DOHH2 (cell line): ENCODE data around the gene MAP6D1.

ENCODE experiments used
- H3F3A ChIP-seq: fragments of 200-600 bp; sonication (generic), shearing (Covaris generic); 2 replicates; pipeline ENCODE4 v1.6.0; 2016; ENCODE audit warnings: antibody characterized with exemption, mild to moderate bottlenecking; ENCODE audit not compliant: control insufficient read depth, insufficient read depth
- H3K27ac ChIP-seq: fragments of 200-600 bp; sonication (generic); 2 replicates; pipeline ENCODE4 v1.5.1; 2014; ENCODE audit warnings: low read depth, mild to moderate bottlenecking, low read length, moderate library complexity
- H3K27me3 ChIP-seq: fragments of 200-600 bp; sonication (generic); 2 replicates; pipeline ENCODE4 v1.6.1; 2014; ENCODE audit warnings: mild to moderate bottlenecking, low read length, mixed read lengths; ENCODE audit not compliant: control insufficient read depth
- H3K36me3 ChIP-seq: fragments of 200-600 bp; sonication (generic); 2 replicates; pipeline ENCODE4 v1.6.1; 2014; ENCODE audit warnings: mild to moderate bottlenecking, low read length, moderate library complexity, mixed read lengths; ENCODE audit not compliant: control insufficient read depth
- H3K4me1 ChIP-seq: fragments of 200-600 bp; sonication (generic); 2 replicates; pipeline ENCODE4 v1.6.1; 2014; ENCODE audit warnings: mild to moderate bottlenecking, low read length, mixed read lengths; ENCODE audit not compliant: control insufficient read depth
- H3K4me2 ChIP-seq: fragments of 200-600 bp; sonication (generic); 2 replicates; pipeline ENCODE4 v1.6.0; 2014; ENCODE audit warnings: mild to moderate bottlenecking, low read length, moderate library complexity
- H3K4me3 ChIP-seq: fragments of 200-600 bp; sonication (generic); 2 replicates; pipeline ENCODE4 v1.5.1; 2014; ENCODE audit warnings: mild to moderate bottlenecking, low read length, mixed read lengths
- H3K79me2 ChIP-seq: fragments of 200-600 bp; sonication (generic); 2 replicates; pipeline ENCODE4 v1.6.1; 2014; ENCODE audit warnings: mild to moderate bottlenecking, low read length, mixed read lengths; ENCODE audit not compliant: control insufficient read depth
- H3K9me2 ChIP-seq: fragments of 200-600 bp; sonication (generic); replicated peaks from 2 replicates; pipeline ENCODE4 v1.6.1; 2014; ENCODE audit warnings: mild to moderate bottlenecking, low read length, mixed read lengths; ENCODE audit not compliant: control insufficient read depth
- H3K9me3 ChIP-seq: fragments of 200-600 bp; sonication (generic); 2 replicates; pipeline ENCODE4 v1.6.1; 2014; ENCODE audit warnings: antibody characterized with exemption, low read length, mixed read lengths; ENCODE audit not compliant: control insufficient read depth, insufficient read depth
- H4K20me1 ChIP-seq: fragments of 200-600 bp; sonication (generic); 2 replicates; pipeline ENCODE4 v1.6.0; 2014; ENCODE audit warnings: low read depth, mild to moderate bottlenecking, antibody characterized with exemption, low read length, moderate library complexity; ENCODE audit not compliant: control insufficient read depth, insufficient read depth
- EZH2phosphoT487 ChIP-seq: fragments of 200-600 bp; sonication (generic); IDR thresholded peaks from 2 replicates; pipeline ENCODE4 v1.6.1; 2017; ENCODE audit warnings: borderline replicate concordance, mild to moderate bottlenecking, antibody characterized with exemption, low read length, moderate library complexity, mixed read lengths
- TF ChIP-seq, protein P1 (sequence below): fragments of 200-600 bp; sonication (generic); IDR thresholded peaks from one replicate; pipeline ENCODE4 v1.5.1; 2014; ENCODE audit warnings: antibody characterized with exemption, mild to moderate bottlenecking, low read depth, low read length; ENCODE audit not compliant: poor library complexity, severe bottlenecking

MAP6D1 gene

DNA sequence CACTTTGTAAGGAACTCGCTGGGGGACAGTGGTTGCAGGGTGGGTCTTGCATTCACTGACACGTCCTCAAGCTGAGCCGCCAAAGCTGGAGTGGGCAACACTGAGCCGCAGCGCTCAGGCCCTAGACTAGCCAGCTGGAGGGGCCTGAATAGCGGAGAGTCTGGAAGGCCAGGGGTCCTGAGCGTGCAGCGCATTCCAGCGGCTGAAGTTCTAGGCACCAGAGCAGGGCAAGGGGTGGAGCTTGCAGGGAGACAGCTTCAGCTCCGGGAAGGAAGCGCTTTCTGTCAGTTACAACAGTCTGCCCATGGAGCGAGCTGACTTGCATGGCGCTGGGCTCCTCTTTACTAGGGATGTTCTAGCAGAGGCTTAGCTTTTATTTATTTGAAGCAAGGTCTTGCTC lies 2.7 kb downstream of the MAP6D1 start:
- no peak for TF ChIP-seq EZH2phosphoT487
- TF ChIP-seq, protein P1, sequence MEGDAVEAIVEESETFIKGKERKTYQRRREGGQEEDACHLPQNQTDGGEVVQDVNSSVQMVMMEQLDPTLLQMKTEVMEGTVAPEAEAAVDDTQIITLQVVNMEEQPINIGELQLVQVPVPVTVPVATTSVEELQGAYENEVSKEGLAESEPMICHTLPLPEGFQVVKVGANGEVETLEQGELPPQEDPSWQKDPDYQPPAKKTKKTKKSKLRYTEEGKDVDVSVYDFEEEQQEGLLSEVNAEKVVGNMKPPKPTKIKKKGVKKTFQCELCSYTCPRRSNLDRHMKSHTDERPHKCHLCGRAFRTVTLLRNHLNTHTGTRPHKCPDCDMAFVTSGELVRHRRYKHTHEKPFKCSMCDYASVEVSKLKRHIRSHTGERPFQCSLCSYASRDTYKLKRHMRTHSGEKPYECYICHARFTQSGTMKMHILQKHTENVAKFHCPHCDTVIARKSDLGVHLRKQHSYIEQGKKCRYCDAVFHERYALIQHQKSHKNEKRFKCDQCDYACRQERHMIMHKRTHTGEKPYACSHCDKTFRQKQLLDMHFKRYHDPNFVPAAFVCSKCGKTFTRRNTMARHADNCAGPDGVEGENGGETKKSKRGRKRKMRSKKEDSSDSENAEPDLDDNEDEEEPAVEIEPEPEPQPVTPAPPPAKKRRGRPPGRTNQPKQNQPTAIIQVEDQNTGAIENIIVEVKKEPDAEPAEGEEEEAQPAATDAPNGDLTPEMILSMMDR = no peak
- H3K9me2 ChIP-seq = no peaks in the 10 kb centered on the region
- no peaks in the 10 kb centered on the region for H3K9me3 ChIP-seq
- peaks cover 9% of the 10 kb centered on the region; the same call in 1 of the 2 replicates for H3F3A ChIP-seq
- H4K20me1 ChIP-seq = no peaks in the 10 kb centered on the region
- no peaks in the 10 kb centered on the region for H3K36me3 ChIP-seq
- H3K79me2 ChIP-seq = no peaks in the 10 kb centered on the region
- no peak overlapping the region for H3K4me3 ChIP-seq
- H3K4me2 ChIP-seq = no peak overlapping the region
- peaks cover 9% of the 10 kb centered on the region; the same call in 1 of the 2 replicates for H3K27me3 ChIP-seq
- H3K4me1 ChIP-seq = peaks cover 11% of the 10 kb centered on the region
- no peak overlapping the region for H3K27ac ChIP-seq

DNA sequence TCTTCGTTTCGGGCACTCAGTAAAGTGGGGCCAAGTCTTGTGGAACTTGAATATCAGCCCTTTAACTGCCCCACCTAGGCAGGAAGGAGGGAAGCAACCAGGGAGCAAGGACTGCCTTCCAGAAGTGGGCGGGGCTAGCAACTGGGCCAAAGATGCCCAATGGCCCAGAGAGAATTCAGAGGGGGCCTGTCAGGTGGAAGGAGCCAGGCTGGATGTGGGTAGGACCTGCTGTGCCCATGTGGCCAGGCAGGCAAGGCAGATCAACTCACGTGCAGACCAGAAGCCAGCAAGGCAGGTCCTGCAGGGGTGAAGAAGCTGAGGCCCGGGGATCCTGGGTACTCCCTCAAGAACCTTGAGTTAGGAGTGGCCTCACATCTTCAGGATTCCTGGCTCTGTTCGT lies 5.5 kb downstream of the MAP6D1 start:
- H3K79me2 ChIP-seq = no peaks in the 10 kb centered on the region
- no peak overlapping the region for H3K4me2 ChIP-seq
- peaks cover 9% of the 10 kb centered on the region; the same call in 1 of the 2 replicates for H3K27me3 ChIP-seq
- H3F3A ChIP-seq = peaks cover 7% of the 10 kb centered on the region; the same call in 1 of the 2 replicates
- 0 out of 2 replicates have a peak, but pooled peaks cover 6% of the 10 kb centered on the region for H4K20me1 ChIP-seq
- no peaks in the 10 kb centered on the region for H3K9me3 ChIP-seq
- H3K9me2 ChIP-seq = no peaks in the 10 kb centered on the region
- no peaks in the 10 kb centered on the region for H3K36me3 ChIP-seq
- H3K27ac ChIP-seq = no peak overlapping the region
- H3K4me1 ChIP-seq = peaks cover 11% of the 10 kb centered on the region
- H3K4me3 ChIP-seq = no peak overlapping the region
- TF ChIP-seq, protein P1 = no peak
- TF ChIP-seq EZH2phosphoT487 = no peak

DNA sequence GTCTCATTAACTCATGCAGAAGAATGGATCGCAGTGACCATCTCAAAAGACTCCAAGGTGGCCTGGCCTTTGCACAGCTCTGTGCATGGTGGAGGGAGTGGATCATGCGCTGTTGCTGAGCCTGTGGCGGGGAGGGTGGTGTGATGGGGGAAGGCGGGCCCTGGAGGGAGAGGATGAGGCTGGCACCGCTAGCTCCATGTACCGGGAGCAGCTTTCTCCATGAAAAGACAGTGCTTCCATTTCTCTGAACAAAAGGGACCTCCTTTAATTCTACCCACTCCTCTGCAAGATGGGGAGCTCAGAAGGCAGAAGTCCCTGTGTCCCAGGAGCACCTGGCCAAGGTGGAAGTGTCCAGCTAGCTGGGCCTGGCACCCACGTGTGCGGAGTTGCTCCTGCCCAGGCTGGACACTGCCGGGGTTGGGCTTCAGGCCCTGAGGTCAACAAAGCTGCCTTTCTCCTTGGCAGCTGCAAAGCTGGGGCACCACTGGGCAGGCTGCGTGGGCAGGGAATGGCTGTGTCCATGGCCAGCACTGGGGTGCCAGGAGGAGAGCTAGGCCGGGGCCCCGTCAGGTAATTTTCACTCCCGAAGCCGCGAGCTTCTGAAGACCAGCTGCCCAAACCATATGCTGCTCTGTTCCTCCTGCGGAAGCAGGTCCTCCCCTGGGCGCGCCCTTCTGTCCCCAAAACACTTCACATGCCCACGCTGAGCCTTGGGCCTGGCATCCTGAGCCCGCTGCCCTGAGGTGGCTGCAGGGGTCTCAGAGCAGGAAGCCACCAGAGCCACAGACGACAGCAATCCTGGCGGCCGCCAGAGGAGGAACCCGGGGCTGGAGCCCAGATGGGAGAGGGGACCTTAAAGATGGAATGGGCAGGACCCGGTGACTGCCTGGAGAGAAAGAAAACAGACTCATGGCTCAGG lies 6.4 kb downstream of the MAP6D1 start:
- TF ChIP-seq EZH2phosphoT487 = no peak
- TF ChIP-seq, protein P1 = no peak

More for the DNA sequence above, 6.4 kb downstream of the MAP6D1 start:
- H3K9me3 ChIP-seq = no peaks in the 10 kb centered on the region
- peaks cover 7% of the 10 kb centered on the region; the same call in 1 of the 2 replicates for H3F3A ChIP-seq
- H3K79me2 ChIP-seq = no peaks in the 10 kb centered on the region
- H3K36me3 ChIP-seq = no peaks in the 10 kb centered on the region
- H3K9me2 ChIP-seq = no peaks in the 10 kb centered on the region
- H3K4me3 ChIP-seq = no peak overlapping the region
- peaks cover 3% of the 10 kb centered on the region; the same call in 1 of the 2 replicates for H3K27me3 ChIP-seq
- H3K27ac ChIP-seq = no peak overlapping the region
- peaks cover 3% of the 10 kb centered on the region for H3K4me1 ChIP-seq
- 0 out of 2 replicates have a peak, but pooled peaks cover 6% of the 10 kb centered on the region for H4K20me1 ChIP-seq
- no peak overlapping the region for H3K4me2 ChIP-seq
